Muscle of leg (tissue), 9 donors: ENCODE measurements around the gene PCDHGA9. TPM values are rescaled to one million over a fixed set of nuclear protein-coding genes. Genes with fewer than 3 reads are reported as not detected.

ENCODE experiments used
- polyA plus RNA-seq, 8 donors: library from polyadenylated mRNA; unstranded; fragments of 120-200 nt; gene quantifications; one replicate each; pipeline versions ENCODE4 v1.2.1 to v1.2.3, GENCODE V29; 2013; ENCODE audit warnings: inconsistent platforms in 1 of 8, low replicate concordance in 1 of 8; ENCODE audit not compliant: insufficient read length in 8 of 8, insufficient read depth in 1 of 8
- total RNA-seq: library from RNA; stranded (reverse); fragments of 120-200 nt; gene quantifications from one replicate; pipeline ENCODE4 v1.2.4, GENCODE V29; 2013

The PCDHGA9 gene
- total and polyA plus RNA-seq, 9 donors, result 3.0 to 4.7 (median 4.0) TPM

Other genes with a start within 250 kb of the PCDHGA9 start
Only the 30 nearest of the 37 such genes appear.
- 1.3 TPM for gene PCDHB9, start 215.6 kb upstream of the PCDHGA9 start, total RNA-seq
- 1 to 10 TPM; 1.7 to 3.6 (median 2.7) TPM for gene PCDHB9, start 215.6 kb upstream of the PCDHGA9 start, polyA plus RNA-seq
- gene PCDHB10, start 210.4 kb upstream of the PCDHGA9 start, total RNA-seq, result 2.1 TPM
- 1 to 10 TPM; 4.1 to 5.1 (median 4.7) TPM for gene PCDHB10, start 210.4 kb upstream of the PCDHGA9 start, polyA plus RNA-seq
- gene PCDHB11, start 203.2 kb upstream of the PCDHGA9 start, total RNA-seq, result 4.3 TPM
- 1 to 10 TPM; 1.9 to 4.1 (median 2.5) TPM for gene PCDHB11, start 203.2 kb upstream of the PCDHGA9 start, polyA plus RNA-seq
- 2.4 TPM for gene PCDHB12, start 194.1 kb upstream of the PCDHGA9 start, total RNA-seq
- gene PCDHB12, start 194.1 kb upstream of the PCDHGA9 start, polyA plus RNA-seq, result 1 to 10 TPM; 2.1 to 3.5 (median 2.6) TPM
- gene PCDHB13, start 188.9 kb upstream of the PCDHGA9 start, total RNA-seq, result 1.9 TPM
- 1 to 10 TPM; 1.6 to 4.5 (median 2.8) TPM for gene PCDHB13, start 188.9 kb upstream of the PCDHGA9 start, polyA plus RNA-seq
- 4.8 TPM for gene PCDHB14, start 179.4 kb upstream of the PCDHGA9 start, total RNA-seq
- 1 to 10 TPM; 5.6 to 9.0 (median 6.7) TPM for gene PCDHB14, start 179.4 kb upstream of the PCDHGA9 start, polyA plus RNA-seq
- gene PCDHB15, start 157.4 kb upstream of the PCDHGA9 start, total RNA-seq, result 4.3 TPM
- 1 to 10 TPM; 5.3 to 8.6 (median 7.1) TPM for gene PCDHB15, start 157.4 kb upstream of the PCDHGA9 start, polyA plus RNA-seq
- gene SLC25A2, start 98.7 kb upstream of the PCDHGA9 start, total RNA-seq, result 0.22 TPM
- gene SLC25A2, start 98.7 kb upstream of the PCDHGA9 start, polyA plus RNA-seq, result under 1 TPM in 1 of 8 donors, not detected in 7; 0.08 TPM
- gene TAF7, start 82.0 kb upstream of the PCDHGA9 start, total RNA-seq, result 75.1 TPM
- 100 to 1,000 TPM in 1 of 8 donors, 10 to 100 TPM in 7; 65.9 to 108 (median 83.4) TPM for gene TAF7, start 82.0 kb upstream of the PCDHGA9 start, polyA plus RNA-seq
- gene PCDHGA1, start 72.3 kb upstream of the PCDHGA9 start, total RNA-seq, result 0.44 TPM
- gene PCDHGA1, start 72.3 kb upstream of the PCDHGA9 start, polyA plus RNA-seq, result under 1 TPM; 0.49 to 0.86 (median 0.64) TPM
- 1.6 TPM for gene PCDHGA2, start 64.0 kb upstream of the PCDHGA9 start, total RNA-seq
- gene PCDHGA2, start 64.0 kb upstream of the PCDHGA9 start, polyA plus RNA-seq, result 1 to 10 TPM; 1.6 to 2.8 (median 2.1) TPM
- 1.2 TPM for gene PCDHGA3, start 58.9 kb upstream of the PCDHGA9 start, total RNA-seq
- gene PCDHGA3, start 58.9 kb upstream of the PCDHGA9 start, polyA plus RNA-seq, result 1 to 10 TPM in 4 of 8 donors, under 1 TPM in 4; 0.94 to 2.0 (median 1.0) TPM
- 1.3 TPM for gene PCDHGB1, start 52.7 kb upstream of the PCDHGA9 start, total RNA-seq
- under 1 TPM; 0.43 to 0.90 (median 0.63) TPM for gene PCDHGB1, start 52.7 kb upstream of the PCDHGA9 start, polyA plus RNA-seq
- 1.8 TPM for gene PCDHGA4, start 47.8 kb upstream of the PCDHGA9 start, total RNA-seq
- gene PCDHGA4, start 47.8 kb upstream of the PCDHGA9 start, polyA plus RNA-seq, result 1 to 10 TPM in 7 of 8 donors, under 1 TPM in 1; 0.71 to 2.2 (median 1.3) TPM
- gene PCDHGB2, start 42.8 kb upstream of the PCDHGA9 start, total RNA-seq, result 1.5 TPM
- gene PCDHGB2, start 42.8 kb upstream of the PCDHGA9 start, polyA plus RNA-seq, result 1 to 10 TPM; 1.5 to 2.8 (median 1.9) TPM
- 2.3 TPM for gene PCDHGA5, start 38.6 kb upstream of the PCDHGA9 start, total RNA-seq
- 1 to 10 TPM; 1.6 to 3.8 (median 2.3) TPM for gene PCDHGA5, start 38.6 kb upstream of the PCDHGA9 start, polyA plus RNA-seq
- 1.7 TPM for gene PCDHGB3, start 32.5 kb upstream of the PCDHGA9 start, total RNA-seq
- gene PCDHGB3, start 32.5 kb upstream of the PCDHGA9 start, polyA plus RNA-seq, result 1 to 10 TPM in 7 of 8 donors, under 1 TPM in 1; 0.70 to 2.0 (median 1.2) TPM
- 3.5 TPM for gene PCDHGA6, start 28.9 kb upstream of the PCDHGA9 start, total RNA-seq
- 1 to 10 TPM; 2.2 to 4.4 (median 3.0) TPM for gene PCDHGA6, start 28.9 kb upstream of the PCDHGA9 start, polyA plus RNA-seq
- 2.3 TPM for gene PCDHGA7, start 20.0 kb upstream of the PCDHGA9 start, total RNA-seq
- 1 to 10 TPM; 1.2 to 2.4 (median 1.5) TPM for gene PCDHGA7, start 20.0 kb upstream of the PCDHGA9 start, polyA plus RNA-seq
- 4.2 TPM for gene PCDHGB4, start 15.1 kb upstream of the PCDHGA9 start, total RNA-seq
- 1 to 10 TPM; 1.7 to 3.6 (median 2.5) TPM for gene PCDHGB4, start 15.1 kb upstream of the PCDHGA9 start, polyA plus RNA-seq
- gene PCDHGA8, start 10.1 kb upstream of the PCDHGA9 start, total RNA-seq, result 1.6 TPM
- under 1 TPM; 0.31 to 0.95 (median 0.61) TPM for gene PCDHGA8, start 10.1 kb upstream of the PCDHGA9 start, polyA plus RNA-seq
- gene PCDHGB5, start 4.8 kb upstream of the PCDHGA9 start, total RNA-seq, result 4.3 TPM
- gene PCDHGB5, start 4.8 kb upstream of the PCDHGA9 start, polyA plus RNA-seq, result 1 to 10 TPM; 3.0 to 6.3 (median 4.5) TPM
- 3.0 TPM for gene PCDHGB6, start 5.2 kb downstream of the PCDHGA9 start, total RNA-seq
- gene PCDHGB6, start 5.2 kb downstream of the PCDHGA9 start, polyA plus RNA-seq, result 1 to 10 TPM; 2.8 to 6.0 (median 4.3) TPM
- gene PCDHGA10, start 10.2 kb downstream of the PCDHGA9 start, total RNA-seq, result 3.0 TPM
- gene PCDHGA10, start 10.2 kb downstream of the PCDHGA9 start, polyA plus RNA-seq, result 1 to 10 TPM; 1.3 to 3.4 (median 2.1) TPM
- gene PCDHGB7, start 14.9 kb downstream of the PCDHGA9 start, total RNA-seq, result 4.2 TPM
- 10 to 100 TPM in 1 of 8 donors, 1 to 10 TPM in 7; 5.0 to 10.5 (median 9.0) TPM for gene PCDHGB7, start 14.9 kb downstream of the PCDHGA9 start, polyA plus RNA-seq
- gene PCDHGA11, start 18.3 kb downstream of the PCDHGA9 start, total RNA-seq, result 3.1 TPM
- 1 to 10 TPM; 1.9 to 5.2 (median 3.4) TPM for gene PCDHGA11, start 18.3 kb downstream of the PCDHGA9 start, polyA plus RNA-seq
- 2.4 TPM for gene PCDHGA12, start 27.7 kb downstream of the PCDHGA9 start, total RNA-seq
- gene PCDHGA12, start 27.7 kb downstream of the PCDHGA9 start, polyA plus RNA-seq, result 1 to 10 TPM; 1.4 to 3.6 (median 2.1) TPM
- gene PCDHGC3, start 73.2 kb downstream of the PCDHGA9 start, total RNA-seq, result 52.7 TPM
- 100 to 1,000 TPM in 7 of 8 donors, 10 to 100 TPM in 1; 87.6 to 165 (median 131) TPM for gene PCDHGC3, start 73.2 kb downstream of the PCDHGA9 start, polyA plus RNA-seq
- gene PCDHGC4, start 82.3 kb downstream of the PCDHGA9 start, total RNA-seq, result 1.8 TPM
- gene PCDHGC4, start 82.3 kb downstream of the PCDHGA9 start, polyA plus RNA-seq, result 1 to 10 TPM in 7 of 8 donors, under 1 TPM in 1; 0.98 to 2.1 (median 1.5) TPM
- gene PCDHGC5, start 86.3 kb downstream of the PCDHGA9 start, total RNA-seq, result 0.75 TPM
- 1 to 10 TPM in 1 of 8 donors, under 1 TPM in 7; 0.29 to 1.1 (median 0.48) TPM for gene PCDHGC5, start 86.3 kb downstream of the PCDHGA9 start, polyA plus RNA-seq